ENCODE measurements around the gene TANK. TPM values are rescaled to one million over a fixed set of nuclear protein-coding genes. Genes with fewer than 3 reads are reported as not detected.

Gene TANK, protein sequence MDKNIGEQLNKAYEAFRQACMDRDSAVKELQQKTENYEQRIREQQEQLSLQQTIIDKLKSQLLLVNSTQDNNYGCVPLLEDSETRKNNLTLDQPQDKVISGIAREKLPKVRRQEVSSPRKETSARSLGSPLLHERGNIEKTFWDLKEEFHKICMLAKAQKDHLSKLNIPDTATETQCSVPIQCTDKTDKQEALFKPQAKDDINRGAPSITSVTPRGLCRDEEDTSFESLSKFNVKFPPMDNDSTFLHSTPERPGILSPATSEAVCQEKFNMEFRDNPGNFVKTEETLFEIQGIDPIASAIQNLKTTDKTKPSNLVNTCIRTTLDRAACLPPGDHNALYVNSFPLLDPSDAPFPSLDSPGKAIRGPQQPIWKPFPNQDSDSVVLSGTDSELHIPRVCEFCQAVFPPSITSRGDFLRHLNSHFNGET
- total RNA-seq (2021) (35.9 and 38.9 TPM in 2 replicates), Bru-seq, nascent RNA (percentile 75 among the genes with signal in this experiment), BruChase-seq, experiment 1, labeled RNA remaining after a 2-hour chase (percentile 68 among the genes with signal in this experiment), BruChase-seq, experiment 2, labeled RNA remaining after a 6-hour chase (percentile 54 among the genes with signal in this experiment)
- long read RNA-seq, transcript TANK-202 (8 exons, 2,171 nt): major isoform, 17 of 56 reads
- long read RNA-seq, partial matches to known transcripts: 13 of 56 reads
- long read RNA-seq, other reads (novel, unspliced or antisense): 21 of 56 reads

DNA sequence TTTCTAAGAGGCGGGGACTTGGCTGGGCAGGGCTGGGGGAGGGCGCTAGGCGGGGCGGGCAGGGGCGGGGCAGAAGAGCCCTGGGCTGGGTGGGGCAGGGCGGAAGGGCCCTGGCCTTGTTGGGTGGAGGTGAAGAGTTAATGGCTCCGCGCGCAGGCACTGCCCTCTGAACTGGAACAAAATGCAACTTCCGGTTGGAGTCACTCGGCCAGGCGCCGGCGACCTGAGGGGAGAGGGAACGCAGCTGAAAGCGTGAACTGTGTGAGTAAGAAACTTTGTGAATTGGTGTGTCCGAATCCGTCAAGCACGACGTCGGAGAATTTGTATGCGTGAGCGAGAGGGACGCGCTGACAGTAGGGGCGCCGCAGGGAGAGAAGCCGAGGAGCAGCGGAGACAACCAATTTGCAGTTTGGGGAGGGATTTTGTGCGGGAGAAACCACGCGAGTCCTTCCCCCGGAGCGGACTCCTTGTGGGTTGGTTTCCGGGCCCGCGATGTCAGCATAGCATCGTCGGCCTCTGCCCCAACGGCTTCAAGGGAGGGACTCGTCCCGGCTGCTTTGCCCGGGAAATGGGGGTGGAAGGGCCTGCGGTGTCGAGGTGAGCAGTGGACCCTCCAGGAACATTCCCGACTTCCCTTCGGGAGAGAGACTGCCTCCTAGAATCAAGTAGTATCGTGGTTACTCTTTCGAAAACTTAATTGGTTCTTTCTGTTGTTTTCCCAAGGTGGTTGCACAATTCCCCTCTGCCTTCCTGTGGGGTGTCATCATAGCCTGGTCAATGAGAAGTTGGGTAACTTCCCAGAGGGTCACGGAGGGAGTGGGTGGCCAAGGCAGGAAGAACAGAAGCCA lies at the start of gene TANK:
Gene TANK (plus strand): TSS at position 203 of the 848 bp plus-strand sequence. CDS start 19,235 bp downstream, outside the sequence.
- intact Hi-C loops (cut with micrococcal nuclease; ENCODE audit: unreplicated experiment): no loop called here
- TF ChIP-seq EZH2 (IDR thresholded peaks at IDR 0.05; ENCODE audit: borderline replicate concordance, low read depth, low read length, poor library complexity, severe bottlenecking): no peak
- TF ChIP-seq, protein P1, sequence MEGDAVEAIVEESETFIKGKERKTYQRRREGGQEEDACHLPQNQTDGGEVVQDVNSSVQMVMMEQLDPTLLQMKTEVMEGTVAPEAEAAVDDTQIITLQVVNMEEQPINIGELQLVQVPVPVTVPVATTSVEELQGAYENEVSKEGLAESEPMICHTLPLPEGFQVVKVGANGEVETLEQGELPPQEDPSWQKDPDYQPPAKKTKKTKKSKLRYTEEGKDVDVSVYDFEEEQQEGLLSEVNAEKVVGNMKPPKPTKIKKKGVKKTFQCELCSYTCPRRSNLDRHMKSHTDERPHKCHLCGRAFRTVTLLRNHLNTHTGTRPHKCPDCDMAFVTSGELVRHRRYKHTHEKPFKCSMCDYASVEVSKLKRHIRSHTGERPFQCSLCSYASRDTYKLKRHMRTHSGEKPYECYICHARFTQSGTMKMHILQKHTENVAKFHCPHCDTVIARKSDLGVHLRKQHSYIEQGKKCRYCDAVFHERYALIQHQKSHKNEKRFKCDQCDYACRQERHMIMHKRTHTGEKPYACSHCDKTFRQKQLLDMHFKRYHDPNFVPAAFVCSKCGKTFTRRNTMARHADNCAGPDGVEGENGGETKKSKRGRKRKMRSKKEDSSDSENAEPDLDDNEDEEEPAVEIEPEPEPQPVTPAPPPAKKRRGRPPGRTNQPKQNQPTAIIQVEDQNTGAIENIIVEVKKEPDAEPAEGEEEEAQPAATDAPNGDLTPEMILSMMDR (conservative IDR thresholded peaks at IDR 0.05; ENCODE audit: low read depth, low read length): 0 out of 2 replicates have a peak, but pooled peaks have one; percentile 17
- peak within 1 kb of the TSS; percentile 85 for H3K27ac ChIP-seq (ENCODE audit: low read depth, low read length, poor library complexity, severe bottlenecking)
- CTCF ChIA-PET: no interaction called here
- peak within 1 kb of the TSS; percentile 64 for H3K4me3 ChIP-seq (ENCODE audit: low read depth, low read length, poor library complexity, severe bottlenecking)
- H3K27me3 ChIP-seq (replicated peaks; ENCODE audit: insufficient read depth, low read depth, low read length, poor library complexity): no peaks in the 10 kb centered on the region
- POLR2A ChIA-PET (ENCODE audit: low non-redundant PET): no interaction called here
- BruUV-seq (replicated peaks): no TSS peak
- no peaks in the 10 kb centered on the region for H3K9me3 ChIP-seq (ENCODE audit: low read depth, low read length, poor library complexity, severe bottlenecking)
- peaks cover 9% of the 10 kb centered on the region for H3K4me1 ChIP-seq (ENCODE audit: insufficient read depth, low read length, poor library complexity, severe bottlenecking)
- peaks cover 16% of the 10 kb centered on the region for H3K36me3 ChIP-seq (ENCODE audit: insufficient read depth, low read length, poor library complexity, severe bottlenecking)
- DNase-seq (ENCODE audit: low spot score): peak; percentile 93

DNA sequence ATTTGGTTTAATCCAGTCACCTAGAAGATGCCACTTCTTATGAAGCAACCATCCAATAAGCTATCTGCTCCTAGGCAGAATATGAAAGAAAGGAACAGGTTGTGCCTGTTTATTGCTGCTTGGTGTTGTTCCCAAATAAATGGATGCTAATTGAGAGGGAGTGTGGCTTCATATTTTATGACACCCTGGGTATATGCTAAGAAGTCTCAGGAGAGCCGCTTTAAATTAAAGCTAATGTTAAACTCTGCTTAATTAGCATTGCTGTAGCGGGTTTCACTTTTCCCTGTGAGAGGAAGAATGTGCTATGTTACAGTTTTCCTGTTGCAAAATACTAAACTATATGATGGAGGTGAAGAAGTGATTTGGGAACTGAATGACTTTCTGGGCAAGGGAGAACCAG lies 48.7 kb upstream of the TANK start:
- intact Hi-C loops (cut with micrococcal nuclease; ENCODE audit: unreplicated experiment): no loop called here
- Histone ChIP-seq H3K36me3 (ENCODE audit: insufficient read depth, low read length, poor library complexity, severe bottlenecking) (no peaks in the 10 kb centered on the region), H3K4me1 (ENCODE audit: insufficient read depth, low read length, poor library complexity, severe bottlenecking) (no peaks in the 10 kb centered on the region), H3K27ac (ENCODE audit: low read depth, low read length, poor library complexity, severe bottlenecking) (no peak overlapping the region), H3K9me3 (ENCODE audit: low read depth, low read length, poor library complexity, severe bottlenecking) (no peaks in the 10 kb centered on the region), H3K4me3 (ENCODE audit: low read depth, low read length, poor library complexity, severe bottlenecking) (no peak overlapping the region), H3K27me3 (replicated peaks; ENCODE audit: insufficient read depth, low read depth, low read length, poor library complexity) (no peaks in the 10 kb centered on the region)
- ChIA-PET CTCF (no interaction called here), POLR2A (ENCODE audit: low non-redundant PET) (no interaction called here)
- TF ChIP-seq, protein P1 (conservative IDR thresholded peaks at IDR 0.05; ENCODE audit: low read depth, low read length): no peak
- TF ChIP-seq EZH2 (IDR thresholded peaks at IDR 0.05; ENCODE audit: borderline replicate concordance, low read depth, low read length, poor library complexity, severe bottlenecking): no peak
- no TSS peak for BruUV-seq (replicated peaks)
- DNase-seq (ENCODE audit: low spot score): no peak

DNA sequence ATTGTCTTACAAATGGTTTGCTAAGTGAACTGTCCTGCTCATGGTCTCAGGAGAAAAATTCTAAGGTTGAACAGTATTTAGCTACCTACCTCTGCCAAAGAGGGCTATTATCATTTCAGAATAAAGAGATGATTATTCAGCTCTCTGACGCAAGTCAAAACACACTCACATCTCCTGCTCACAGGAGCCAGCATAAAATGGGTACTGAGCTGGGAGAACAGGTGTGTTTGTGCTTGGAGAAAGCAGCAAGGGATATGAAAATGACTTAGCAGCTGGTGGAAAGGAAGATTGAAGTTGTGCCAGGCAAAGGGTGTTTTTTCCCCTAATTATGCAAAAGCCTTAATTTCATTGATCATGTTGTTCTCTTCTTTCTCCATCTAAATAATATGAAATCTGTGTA lies 47.3 kb upstream of the TANK start:
- BruUV-seq (replicated peaks): no TSS peak
- TF ChIP-seq, protein P1 (conservative IDR thresholded peaks at IDR 0.05; ENCODE audit: low read depth, low read length): no peak
- no peak for TF ChIP-seq EZH2 (IDR thresholded peaks at IDR 0.05; ENCODE audit: borderline replicate concordance, low read depth, low read length, poor library complexity, severe bottlenecking)
- Histone ChIP-seq H3K27me3 (replicated peaks; ENCODE audit: insufficient read depth, low read depth, low read length, poor library complexity) (no peaks in the 10 kb centered on the region), H3K36me3 (ENCODE audit: insufficient read depth, low read length, poor library complexity, severe bottlenecking) (no peaks in the 10 kb centered on the region), H3K27ac (ENCODE audit: low read depth, low read length, poor library complexity, severe bottlenecking) (no peak overlapping the region), H3K4me3 (ENCODE audit: low read depth, low read length, poor library complexity, severe bottlenecking) (no peak overlapping the region), H3K4me1 (ENCODE audit: insufficient read depth, low read length, poor library complexity, severe bottlenecking) (no peaks in the 10 kb centered on the region), H3K9me3 (ENCODE audit: low read depth, low read length, poor library complexity, severe bottlenecking) (no peaks in the 10 kb centered on the region)
- DNase-seq (ENCODE audit: low spot score): no peak
- CTCF ChIA-PET: no interaction called here
- intact Hi-C loops (cut with micrococcal nuclease; ENCODE audit: unreplicated experiment): no loop called here
- POLR2A ChIA-PET (ENCODE audit: low non-redundant PET): interaction anchor here (0.6 kb wide), 2 partner anchors 47 to 171 kb away, joined by 3 read pairs; no protein-coding TSS in a partner anchor
